Endodermal cell (in vitro differentiated cells): ENCODE measurements around the gene SOS1. TPM values are rescaled to one million over a fixed set of nuclear protein-coding genes. Genes with fewer than 3 reads are reported as not detected.

Experiments
- DNase-seq: peaks from one replicate; pipeline ENCODE4 v3.0.0-alpha.2; 2017
- H3K27ac ChIP-seq: 2 replicates; pipeline ENCODE4 v1.5.1; 2013; ENCODE audit warnings: mild to moderate bottlenecking, low read depth, low read length, moderate library complexity
- H3K27me3 ChIP-seq: 2 replicates; pipeline ENCODE4 v1.6.1; 2013; ENCODE audit warnings: mild to moderate bottlenecking, low read length, moderate library complexity; ENCODE audit not compliant: insufficient read depth, control insufficient read depth, poor library complexity, severe bottlenecking
- H3K36me3 ChIP-seq: 2 replicates; pipeline ENCODE4 v1.7.0; 2013; ENCODE audit warnings: mild to moderate bottlenecking, low read length, moderate library complexity; ENCODE audit not compliant: control insufficient read depth, insufficient read depth
- H3K4me1 ChIP-seq: one replicate; pipeline ENCODE4 v1.7.0; 2013; ENCODE audit warnings: low read length; ENCODE audit not compliant: control insufficient read depth, insufficient read depth
- H3K4me3 ChIP-seq: 2 replicates; pipeline ENCODE4 v1.5.1; 2013; ENCODE audit warnings: mild to moderate bottlenecking, low read length, moderate library complexity
- H3K9ac ChIP-seq: 2 replicates; pipeline ENCODE4 v1.6.1; 2013; ENCODE audit warnings: mild to moderate bottlenecking, low read length, moderate library complexity; ENCODE audit not compliant: poor library complexity, severe bottlenecking; ENCODE audit errors: extremely low read depth
- H3K9me3 ChIP-seq: 2 replicates; pipeline ENCODE4 v1.6.1; 2013; ENCODE audit warnings: mild to moderate bottlenecking, low read length, moderate library complexity; ENCODE audit not compliant: control insufficient read depth
- H3K27ac Mint-ChIP-seq: 2 replicates; pipeline ENCODE4 v1.8.0; 2020; ENCODE audit warnings: mixed read lengths
- H3K27me3 Mint-ChIP-seq: 2 replicates; pipeline ENCODE4 v1.8.0; 2021; ENCODE audit warnings: mild to moderate bottlenecking, mixed read lengths; ENCODE audit not compliant: insufficient read depth
- H3K36me3 Mint-ChIP-seq: 2 replicates; pipeline ENCODE4 v1.8.0; 2020; ENCODE audit warnings: low read depth, mixed read lengths
- H3K4me1 Mint-ChIP-seq: 2 replicates; pipeline ENCODE4 v1.8.0; 2020; ENCODE audit warnings: mixed read lengths
- H3K4me3 Mint-ChIP-seq: 2 replicates; pipeline ENCODE4 v1.8.0; 2020; ENCODE audit warnings: mild to moderate bottlenecking, moderate library complexity, mixed read lengths
- H3K9me3 Mint-ChIP-seq: 2 replicates; pipeline ENCODE4 v1.8.0; 2020; ENCODE audit warnings: mild to moderate bottlenecking, mixed read lengths
- CTCF ChIP-seq: fragments of 200-600 bp; sonication (generic); conservative IDR thresholded peaks from 2 replicates; pipeline ENCODE4 v1.5.0; 2021; ENCODE audit warnings: antibody characterized with exemption, mild to moderate bottlenecking
- WGBS, 2 experiments: methylation state at CpG; one replicate each; pipeline versions ENCODE4 v1.1.5 to v1.1.7; 2013; ENCODE audit warnings: missing lambda C conversion rate in 2 of 2, mixed read lengths in 1 of 2; ENCODE audit not compliant: insufficient coverage in 1 of 2, insufficient read length in 1 of 2; 5-methylcytosine and 5-hydroxymethylcytosine counted together
- total RNA-seq, 2 donors: library from RNA; stranded (reverse); fragmentation: NEBNext Ultra II Directional in 1 of 2; extraction: Animal tissue kit (Norgen Biotek cat#: 25700) in 1 of 2; gene quantifications; 2 replicates in 1 of 2; 3 replicates in 1 of 2; pipeline ENCODE4 v1.2.1, GENCODE V29; 2021

Gene SOS1
- total RNA-seq, 2 donors from 2014 or later = 34.0 to 39.0 TPM

- Mint-ChIP-seq H3K4me1 (peaks cover 4% of the 10 kb centered on the region), H3K36me3 (peaks cover 12% of the 10 kb centered on the region), H3K4me3 (no peak overlapping the region), H3K27ac (no peak overlapping the region), H3K9me3 (no peaks in the 10 kb centered on the region), H3K27me3 (no peaks in the 10 kb centered on the region)
- H3K27me3 ChIP-seq = no peaks in the 10 kb centered on the region
- H3K9me3 ChIP-seq = no peaks in the 10 kb centered on the region
- no peak for DNase-seq
- peaks cover 28% of the 10 kb centered on the region for H3K36me3 ChIP-seq
- no peak overlapping the region for H3K27ac ChIP-seq
- WGBS, 2 experiments = 90% methylated on average over 3 of the region's 3 CpGs
- no peak for TF ChIP-seq CTCF
- H3K4me3 ChIP-seq = no peak overlapping the region
- H3K9ac ChIP-seq = no peak overlapping the region
- H3K4me1 ChIP-seq = no peaks in the 10 kb centered on the region
These were observed 139.7 kb downstream of the SOS1 start for GRCh38 chr2:38981003-38981669.

GRCh38 chr2:38978908-38979307 is 141.9 kb downstream of the SOS1 start:
- DNase-seq = no peak
- no peak for TF ChIP-seq CTCF
- Histone ChIP-seq H3K9me3 (no peaks in the 10 kb centered on the region), H3K4me1 (no peaks in the 10 kb centered on the region), H3K27ac (no peak overlapping the region), H3K27me3 (no peaks in the 10 kb centered on the region), H3K36me3 (peaks cover 6% of the 10 kb centered on the region), H3K9ac (no peak overlapping the region), H3K4me3 (no peak overlapping the region)
- H3K27me3 Mint-ChIP-seq = no peaks in the 10 kb centered on the region
- peaks cover 4% of the 10 kb centered on the region for H3K36me3 Mint-ChIP-seq
- H3K9me3 Mint-ChIP-seq = no peaks in the 10 kb centered on the region
- H3K4me1 Mint-ChIP-seq = peaks cover 4% of the 10 kb centered on the region
- no peak overlapping the region for H3K4me3 Mint-ChIP-seq
- no peak overlapping the region for H3K27ac Mint-ChIP-seq
- WGBS, 2 experiments = 92 to 95% methylated on average over 3 of the region's 3 CpGs

- Histone ChIP-seq H3K4me3 (no peak overlapping the region), H3K9me3 (no peaks in the 10 kb centered on the region), H3K27ac (no peak overlapping the region), H3K4me1 (no peaks in the 10 kb centered on the region), H3K9ac (no peak overlapping the region), H3K27me3 (no peaks in the 10 kb centered on the region), H3K36me3 (peaks cover 3% of the 10 kb centered on the region)
- Mint-ChIP-seq H3K36me3 (peaks cover 1% of the 10 kb centered on the region), H3K27ac (no peak overlapping the region), H3K27me3 (no peaks in the 10 kb centered on the region), H3K9me3 (no peaks in the 10 kb centered on the region), H3K4me3 (no peak overlapping the region), H3K4me1 (peaks cover 4% of the 10 kb centered on the region)
- TF ChIP-seq CTCF = no peak
- DNase-seq = no peak
- WGBS, 2 experiments = 82 to 89% methylated on average over 4 to 5 of the region's 5 CpGs
These were observed 142.5 kb downstream of the SOS1 start for GRCh38 chr2:38978296-38978903.
